ENCODE results near the gene HEMGN.
"Not testable (repeated sequence)": the region's sequence is repeated elsewhere in the genome, so short reads cannot be mapped to it uniquely, and the experiment has no call there.

GRCh38 chr9:97976633-97977032 lies 38.7 kb upstream of the HEMGN start:
- not testable (repeated sequence) for TF ChIP-seq EZH2 (optimal IDR thresholded peaks at IDR 0.05; ENCODE audit: low read depth, low read length); CTCF (IDR thresholded peaks at IDR 0.05; ENCODE audit: low read length)
